K562 treated with DMSO at 1 percent for 24 hours (cell line): ENCODE data around the gene SYT5. TPM values are rescaled to one million over a fixed set of nuclear protein-coding genes. Genes with fewer than 3 reads are reported as not detected.

Experiments
- total RNA-seq: library from RNA; unstranded; fragments of 300-600 nt; gene quantifications from 2 replicates; pipeline ENCODE4 v1.2.3, GENCODE V29; 2022; ENCODE audit warnings: low read depth; ENCODE audit not compliant: insufficient read depth

SYT5 gene
- 7.9 and 9.6 TPM in 2 replicates for total RNA-seq

GRCh38 chr19:55179606-55180484, at the start of gene SYT5:
TSS of gene SYT5 (minus strand) at chr19:55180289. CDS start at chr19:55179041, 1,248 bp downstream.

GRCh38 chr19:55228403-55229031, 48.4 kb upstream of the SYT5 start, which contains the start of gene TMEM86B:
TSS of gene TMEM86B (minus strand) at chr19:55228763. CDS start at chr19:55228741, 22 bp downstream.

DNA sequence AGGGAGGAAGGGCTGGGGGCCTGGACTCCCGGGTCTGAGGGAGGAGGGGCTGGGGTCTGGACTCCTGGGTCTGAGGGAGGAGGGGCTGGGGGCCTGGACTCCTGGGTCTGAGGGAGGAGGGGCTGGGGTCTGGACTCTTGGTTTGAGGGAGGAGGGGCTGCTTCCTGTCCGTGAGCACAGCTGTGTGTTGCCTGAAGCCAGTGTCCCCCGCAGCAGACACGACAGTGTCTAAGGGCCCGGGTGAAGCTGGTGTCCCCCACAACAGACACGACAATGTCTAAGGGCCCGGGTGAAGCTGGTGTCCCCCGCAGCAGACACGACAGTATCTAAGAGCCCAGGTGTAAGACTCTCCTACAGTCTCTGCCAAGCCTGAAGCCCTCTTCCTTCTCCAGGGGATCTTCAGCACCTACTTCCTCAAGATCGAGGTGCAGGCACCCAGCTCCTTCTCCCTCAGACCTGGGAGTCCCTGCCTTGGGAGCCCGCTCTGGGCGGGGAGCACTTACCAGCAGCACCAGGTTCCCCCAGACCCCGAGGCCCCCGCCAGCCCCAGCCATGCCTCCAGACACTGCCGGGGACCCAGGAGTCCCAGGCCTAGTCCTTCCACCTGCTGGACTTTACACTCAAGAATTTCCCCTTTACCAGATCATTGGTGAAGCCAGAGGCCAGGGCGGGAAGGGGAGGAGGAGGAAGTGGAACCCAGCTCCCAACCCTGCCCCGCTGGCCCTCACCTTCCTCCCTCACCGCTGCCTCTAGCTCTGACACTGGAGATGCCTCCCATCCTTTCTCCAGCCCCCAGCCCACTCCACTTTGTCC, 29.0 kb upstream of the SYT5 start, which contains the start of gene PTPRH:
PTPRH (minus strand) TSS at position 622 of the 813 bp plus-strand sequence; CDS start at position 554, 68 bp downstream.

GRCh38 chr19:55166530-55167268, 13.4 kb downstream of the SYT5 start, which contains the start of gene DNAAF3:
TSS of gene DNAAF3 (minus strand) at chr19:55166613. CDS start at chr19:55166413, 200 bp downstream.

GRCh38 chr19:55157064-55157908, 22.8 kb downstream of the SYT5 start, which contains the start of gene TNNI3:
TSS of gene TNNI3 (minus strand) at chr19:55157732. CDS start at chr19:55157589, 143 bp downstream.

DNA sequence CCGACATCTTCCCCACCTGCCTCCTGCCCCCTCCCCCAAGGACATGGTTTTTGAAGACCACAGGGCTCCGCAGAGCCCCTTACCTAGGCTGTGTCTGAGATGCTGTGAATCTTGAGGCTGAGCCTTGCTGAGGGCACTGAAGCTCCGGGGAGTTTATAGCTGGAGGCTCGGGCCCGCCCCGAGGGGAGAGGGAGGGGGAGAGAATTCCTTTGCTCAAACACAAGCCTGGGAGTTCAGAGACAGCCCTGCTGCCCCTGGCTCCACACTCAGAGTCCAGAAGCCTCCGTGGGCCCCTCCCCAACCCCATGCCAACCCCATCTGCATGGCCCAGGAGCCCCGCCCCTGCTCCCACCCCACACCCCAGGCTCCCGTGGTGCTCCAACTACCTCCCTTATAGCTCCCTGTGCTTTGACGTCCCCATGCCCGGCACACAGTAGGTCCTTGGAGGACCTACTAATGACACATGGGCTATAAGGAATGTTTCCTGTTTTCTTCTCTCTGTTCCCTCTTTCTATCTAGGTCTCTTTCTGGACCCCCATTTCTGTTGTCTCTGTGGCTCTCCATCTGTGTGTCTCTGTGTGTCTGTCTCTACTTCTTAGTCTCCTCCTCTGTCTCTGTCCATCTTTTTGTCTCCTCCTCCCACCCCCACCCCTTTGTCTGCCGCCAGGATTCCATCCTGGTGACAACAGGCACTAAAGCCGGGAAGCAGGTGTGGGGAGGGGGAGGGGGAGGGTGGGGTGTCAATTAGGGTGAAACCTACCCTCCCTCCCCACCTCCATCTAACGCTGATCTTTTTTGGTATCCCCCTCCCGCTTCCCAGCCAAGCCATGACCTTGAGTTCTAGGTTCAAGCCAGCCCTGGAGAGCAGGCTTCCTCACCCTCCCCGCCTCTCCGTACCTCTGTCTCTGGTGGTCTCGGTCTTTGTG, 30.7 kb downstream of the SYT5 start, which contains the start of gene TNNT1:
TNNT1 (minus strand) TSS at position 129 of the 926 bp plus-strand sequence. CDS start 2,049 bp downstream, outside the sequence.

Other genes starting within 250 kb of the SYT5 start
- 0.13 TPM in 1 of 2 replicates, not detected in the other for gene NLRP7, start 232.8 kb downstream of the SYT5 start, total RNA-seq
- 36.5 and 37.5 TPM in 2 replicates for gene NLRP2, start 213.9 kb downstream of the SYT5 start, total RNA-seq
- 0.95 and 1.1 TPM in 2 replicates for gene GP6, start 142.0 kb downstream of the SYT5 start, total RNA-seq
- 28.5 and 34.8 TPM in 2 replicates for gene RDH13, start 117.1 kb downstream of the SYT5 start, total RNA-seq
- 15.6 and 19.8 TPM in 2 replicates for gene EPS8L1, start 104.4 kb downstream of the SYT5 start, total RNA-seq
- gene PPP1R12C, start 62.7 kb downstream of the SYT5 start, total RNA-seq, result 102 TPM in 2 replicates
- gene TNNT1, start 31.1 kb downstream of the SYT5 start, total RNA-seq, result 320 and 369 TPM in 2 replicates
- 62.6 and 70.5 TPM in 2 replicates for gene TNNI3, start 22.6 kb downstream of the SYT5 start, total RNA-seq
- 19.6 and 22.9 TPM in 2 replicates for gene DNAAF3, start 13.7 kb downstream of the SYT5 start, total RNA-seq
- gene PTPRH, start 29.2 kb upstream of the SYT5 start, total RNA-seq, result 28.3 and 33.7 TPM in 2 replicates
- gene TMEM86B, start 48.5 kb upstream of the SYT5 start, total RNA-seq, result 14.2 and 19.4 TPM in 2 replicates
- gene PPP6R1, start 78.7 kb upstream of the SYT5 start, total RNA-seq, result 109 and 112 TPM in 2 replicates
- 89.9 and 92.8 TPM in 2 replicates for gene HSPBP1, start 99.8 kb upstream of the SYT5 start, total RNA-seq
- 7.4 and 8.4 TPM in 2 replicates for gene BRSK1, start 103.7 kb upstream of the SYT5 start, total RNA-seq
- gene TMEM150B, start 145.1 kb upstream of the SYT5 start, total RNA-seq, result 3.5 and 3.8 TPM in 2 replicates
- 71.4 and 83.5 TPM in 2 replicates for gene KMT5C, start 159.6 kb upstream of the SYT5 start, total RNA-seq
- gene COX6B2, start 174.4 kb upstream of the SYT5 start, total RNA-seq, result not detected in 2 replicates
- gene GARIN5B, start 183.0 kb upstream of the SYT5 start, total RNA-seq, result not detected in 2 replicates
- gene IL11, start 190.2 kb upstream of the SYT5 start, total RNA-seq, result not detected in 2 replicates
- gene TMEM190, start 196.5 kb upstream of the SYT5 start, total RNA-seq, result not detected in 2 replicates
- gene TMEM238, start 204.0 kb upstream of the SYT5 start, total RNA-seq, result 6.7 and 9.3 TPM in 2 replicates
- 3,982 and 4,146 TPM in 2 replicates for gene RPL28, start 205.6 kb upstream of the SYT5 start, total RNA-seq
- gene UBE2S, start 227.5 kb upstream of the SYT5 start, total RNA-seq, result 574 and 580 TPM in 2 replicates